Astrocyte of the hippocampus (primary cell): ENCODE results near the gene PPIL6.

Experiments used
- DNase-seq: peaks from one replicate; pipeline ENCODE4 v3.0.0; 2011; ENCODE audit warnings: low read depth, low spot score

Gene PPIL6

DNA sequence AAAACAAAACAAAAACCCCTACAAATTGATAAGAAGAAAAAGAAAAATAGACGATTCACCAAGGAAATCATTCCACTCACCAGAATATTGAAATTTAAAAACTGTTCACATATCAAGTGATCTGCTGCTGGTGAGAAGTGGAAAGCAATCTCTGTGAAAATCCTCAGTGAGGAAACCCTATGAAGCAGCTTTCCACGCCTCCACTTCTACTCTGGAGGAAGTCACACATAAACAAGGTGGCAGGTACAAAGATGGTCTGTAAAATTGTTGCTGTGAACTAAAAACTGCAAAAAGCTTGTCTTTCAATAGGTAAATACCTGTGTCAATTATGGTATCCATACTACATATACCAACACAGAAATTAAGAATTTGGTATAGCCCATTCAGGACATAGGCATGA, 76.7 kb downstream of the PPIL6 start:
- no peak for DNase-seq

DNA sequence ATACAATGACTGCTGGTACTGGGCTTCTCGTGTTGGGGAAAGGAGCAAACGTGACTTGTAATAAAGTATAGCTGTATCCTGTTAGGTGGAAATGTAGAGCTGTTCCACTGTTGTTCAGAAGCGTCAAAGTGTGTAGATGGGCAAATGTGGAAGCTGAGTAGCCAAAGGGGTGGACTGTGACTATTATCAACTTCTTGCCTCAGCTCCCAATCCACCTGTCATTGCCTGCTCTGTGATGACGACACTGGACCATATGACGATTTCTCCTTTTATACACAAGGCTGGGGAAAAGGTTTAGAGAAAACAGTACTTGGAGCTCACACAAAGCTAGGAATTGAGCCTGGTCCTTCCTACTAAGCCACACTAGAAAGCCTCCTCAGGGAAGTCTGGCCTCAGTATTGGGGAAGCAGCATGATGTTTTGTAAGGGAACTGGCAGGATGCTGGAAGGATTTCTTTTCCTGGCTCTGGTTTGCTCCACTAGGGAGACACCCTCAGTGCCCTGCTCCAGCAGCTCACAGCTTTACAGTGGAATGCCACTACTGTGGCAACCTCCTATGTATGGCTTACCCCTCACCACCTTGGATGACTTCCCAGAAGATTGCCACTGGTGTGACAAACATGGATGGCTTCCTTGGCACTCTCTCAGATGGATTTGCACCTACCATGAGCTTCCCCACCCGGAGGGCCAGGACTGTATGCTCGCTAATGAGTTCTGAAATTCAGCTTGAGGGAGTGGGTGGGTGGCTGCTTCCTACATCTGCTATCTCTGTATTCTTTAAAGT, 78.1 kb downstream of the PPIL6 start:
- DNase-seq: no peak

DNA sequence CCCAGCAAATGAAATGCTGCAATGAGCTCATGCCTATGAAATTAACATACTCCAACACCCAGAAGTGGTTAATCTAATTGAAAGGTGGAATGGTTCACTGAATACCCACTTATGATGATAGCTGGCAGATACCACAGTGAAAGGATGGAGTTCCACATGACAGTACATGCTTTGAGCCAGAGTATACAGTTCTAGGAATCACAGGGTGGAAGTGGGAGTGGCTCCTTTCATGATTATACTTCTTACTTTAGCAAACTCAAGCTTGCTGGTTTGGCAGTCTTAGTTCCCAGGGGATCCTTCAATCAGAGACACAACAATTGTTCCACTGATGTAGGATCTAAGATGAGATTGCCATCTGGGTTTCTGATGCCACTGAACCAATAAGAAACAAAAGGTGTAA, 79.6 kb downstream of the PPIL6 start:
- no peak for DNase-seq

DNA sequence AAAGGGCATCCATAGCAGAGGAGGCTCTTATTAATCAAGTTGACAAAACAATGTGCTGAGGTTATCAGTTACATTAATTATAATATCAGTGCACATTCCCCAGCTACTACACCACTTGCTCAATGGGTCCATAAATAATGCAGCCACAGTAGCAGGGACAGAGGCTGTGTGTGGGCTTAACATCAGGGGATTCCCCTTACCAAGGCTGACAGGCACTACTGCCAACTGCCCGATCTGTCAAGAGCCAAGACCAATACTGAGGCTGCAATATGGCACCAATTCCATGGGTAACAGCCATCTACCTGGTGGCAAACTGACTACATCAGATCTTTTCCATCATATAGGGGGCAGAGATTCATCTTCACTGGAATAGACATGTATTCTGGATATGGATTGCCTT, 80.1 kb downstream of the PPIL6 start:
- no peak for DNase-seq

DNA sequence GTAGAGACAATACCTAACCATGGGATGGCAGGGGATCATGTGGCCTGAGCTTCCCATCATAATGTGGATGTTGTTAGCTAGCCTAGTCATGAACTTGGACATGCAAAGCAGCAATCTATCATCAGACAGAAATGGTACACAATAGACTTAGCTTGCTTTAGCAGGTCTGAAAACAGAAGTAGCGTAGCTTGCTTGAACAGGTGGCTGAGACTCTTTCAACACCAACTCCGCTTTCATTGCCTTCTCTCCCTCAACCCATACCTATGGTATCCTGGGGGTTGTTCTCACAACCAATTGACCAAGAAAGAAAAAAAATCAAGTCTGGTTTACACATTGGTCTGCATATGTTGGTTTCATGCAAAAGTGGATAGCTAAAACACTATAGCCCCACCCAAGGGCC, 81.2 kb downstream of the PPIL6 start:
- DNase-seq: no peak

DNA sequence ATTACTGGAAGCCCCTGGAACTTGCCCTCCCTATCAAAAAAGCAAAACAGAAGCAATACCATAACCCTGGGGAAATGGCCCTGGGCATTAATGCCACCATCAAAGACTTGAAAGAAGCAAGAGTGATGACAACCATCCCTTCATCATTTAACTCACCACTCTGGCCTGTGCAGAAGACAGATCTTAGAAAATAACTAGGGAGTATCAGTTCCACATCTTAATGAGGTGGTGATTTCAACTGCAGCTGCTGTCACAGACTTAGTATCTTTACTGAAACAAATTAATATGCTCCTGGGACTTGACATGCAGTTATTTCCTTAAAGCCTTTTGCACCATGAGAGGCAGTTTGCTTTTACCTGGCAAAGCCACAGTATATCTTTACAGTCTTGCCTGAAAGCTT, 82.2 kb downstream of the PPIL6 start:
- no peak for DNase-seq

DNA sequence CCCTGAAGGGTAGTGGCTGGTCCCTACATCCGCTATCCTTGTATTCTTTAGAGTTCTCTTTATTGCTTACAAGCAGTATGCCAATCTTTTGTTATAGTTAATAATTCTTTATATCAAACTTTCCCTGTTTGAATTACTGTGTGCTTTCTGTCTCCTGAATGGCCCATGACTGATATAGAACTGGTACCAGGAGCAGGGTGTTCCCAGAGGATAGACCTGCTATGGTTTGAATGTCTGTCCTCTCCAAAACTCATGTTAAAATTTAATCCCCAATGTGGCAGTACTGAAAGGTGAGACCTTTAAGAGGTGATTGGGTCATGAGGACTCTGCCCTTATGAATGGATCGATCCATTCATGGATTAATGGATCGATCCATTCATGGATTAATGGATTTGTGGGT, 84.2 kb downstream of the PPIL6 start:
- DNase-seq: no peak

DNA sequence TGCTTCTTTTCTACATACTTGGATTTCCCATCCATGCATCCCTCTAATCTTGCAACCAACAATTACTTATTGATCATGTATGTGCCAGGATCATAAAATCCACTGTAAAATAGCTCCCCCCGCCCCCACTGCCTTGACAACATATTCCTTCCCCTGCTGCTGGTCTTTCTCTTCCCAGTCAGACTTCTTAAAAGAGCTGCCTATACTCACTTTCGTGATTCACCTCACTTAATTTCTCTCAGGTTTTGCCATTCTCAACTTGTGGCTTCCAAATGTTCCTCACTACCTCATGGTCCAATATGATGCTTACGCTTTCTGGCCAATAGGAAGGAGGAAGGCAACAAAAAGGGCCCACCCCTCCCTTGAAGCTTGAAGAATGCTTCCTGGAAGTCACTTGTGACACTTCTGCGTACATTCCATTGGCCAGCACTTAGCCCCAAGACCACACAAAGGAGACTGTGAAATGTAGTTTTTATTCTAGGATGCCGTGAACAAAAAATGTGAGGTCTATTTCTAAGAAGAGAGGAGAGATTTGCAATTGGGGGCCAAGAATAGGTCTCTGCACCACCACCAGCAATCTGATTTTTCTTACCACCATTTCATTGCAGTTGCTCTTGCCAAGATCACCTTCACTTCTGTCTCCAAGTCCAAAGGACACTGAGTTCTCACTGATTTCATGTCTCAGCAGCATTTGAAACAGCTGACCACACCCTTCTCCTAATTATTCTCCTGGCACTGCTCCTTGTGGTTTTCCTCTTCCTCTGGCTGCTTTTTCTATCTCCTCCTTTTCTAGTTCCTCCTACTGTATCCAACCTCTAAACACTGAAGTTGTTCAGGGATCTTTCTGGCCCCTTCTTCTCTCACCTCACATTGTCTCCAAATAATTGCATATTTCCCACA, 88.9 kb downstream of the PPIL6 start:
- no peak for DNase-seq

DNA sequence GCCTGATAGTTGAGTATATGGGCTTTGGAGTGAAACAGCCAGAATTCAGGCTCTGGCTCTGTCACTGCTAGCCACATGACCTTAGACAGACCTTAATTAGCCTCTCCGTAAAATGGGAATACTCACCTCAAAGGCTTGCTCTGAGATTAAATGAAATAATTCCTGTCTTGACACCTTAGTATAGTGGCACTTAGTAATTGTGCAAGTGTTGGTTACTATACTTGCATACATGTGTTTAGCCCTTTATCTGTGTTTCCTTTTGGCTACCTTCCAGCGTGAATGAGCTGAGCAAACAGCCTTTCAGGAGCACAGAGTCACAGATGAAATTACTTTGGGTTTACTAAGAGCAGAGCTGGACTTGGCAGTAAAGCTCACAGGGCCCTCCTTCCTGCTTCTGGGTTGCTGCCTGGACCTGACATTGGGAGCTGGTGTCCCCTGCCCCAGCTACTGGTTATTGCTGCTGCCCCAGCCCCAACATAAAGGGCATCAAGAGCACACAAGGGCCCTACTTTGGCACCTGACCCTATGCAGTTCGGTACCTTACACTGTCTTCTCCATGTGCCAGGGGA, 90.9 kb downstream of the PPIL6 start:
- peak; percentile 47 for DNase-seq

DNA sequence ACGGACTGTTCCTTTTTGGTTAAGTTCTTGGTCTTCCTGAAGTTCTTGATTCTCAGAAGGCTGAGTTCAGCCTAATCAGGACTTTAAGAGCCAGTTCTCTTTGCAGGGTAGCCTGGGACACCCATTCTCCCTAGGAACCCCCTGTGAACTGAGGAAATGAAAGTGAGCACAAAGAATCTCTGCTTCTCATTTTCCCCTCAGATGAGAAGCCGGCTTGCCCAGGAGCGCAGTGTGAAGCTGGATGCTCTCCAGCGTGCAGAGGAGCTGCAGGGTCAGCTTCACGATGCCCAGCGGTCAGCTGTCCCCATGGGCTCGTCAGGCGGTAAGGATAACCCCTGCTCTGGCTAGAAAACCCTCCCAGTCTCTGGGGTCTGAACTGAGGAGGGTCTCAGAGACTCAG, 92.2 kb downstream of the PPIL6 start:
- DNase-seq: no peak

DNA sequence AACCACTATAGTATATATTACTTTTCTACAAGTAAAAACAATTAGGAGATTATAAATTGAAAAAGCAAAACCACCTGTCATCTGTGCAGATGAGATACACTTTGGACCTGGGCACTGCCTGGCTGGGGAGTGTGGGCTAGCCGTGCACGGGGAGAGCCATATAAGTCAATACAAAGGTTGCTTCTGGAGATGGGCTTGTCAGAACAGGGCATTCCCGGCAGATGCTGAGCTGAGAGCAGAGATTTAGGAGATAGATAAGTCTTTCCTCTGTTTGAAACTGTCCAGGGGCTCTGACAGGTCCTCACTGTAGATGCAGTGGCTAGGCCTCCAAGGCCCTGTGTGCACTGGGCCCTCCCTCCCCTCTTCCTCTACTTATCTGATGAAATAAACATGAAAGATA, 92.6 kb downstream of the PPIL6 start:
- no peak for DNase-seq

DNA sequence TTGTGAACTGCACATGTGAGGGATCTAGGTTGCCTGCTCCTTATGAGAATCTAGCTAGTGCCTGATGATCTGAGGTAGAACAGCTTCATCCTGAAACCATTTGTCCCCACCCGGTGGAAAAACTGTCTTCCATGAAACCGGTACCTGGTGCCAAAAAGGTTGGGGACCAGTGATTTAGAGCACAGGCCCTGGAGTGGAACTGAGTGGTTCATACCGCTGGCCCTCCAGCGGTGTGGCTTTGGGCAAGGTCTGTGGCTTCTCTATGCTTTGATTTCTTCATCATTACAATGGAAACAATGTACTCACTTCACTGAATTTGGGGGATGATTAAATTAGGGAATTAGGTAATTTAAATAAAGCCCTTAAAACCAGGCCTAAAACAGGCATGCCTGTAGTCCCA, 94.4 kb downstream of the PPIL6 start:
- DNase-seq: no peak

DNA sequence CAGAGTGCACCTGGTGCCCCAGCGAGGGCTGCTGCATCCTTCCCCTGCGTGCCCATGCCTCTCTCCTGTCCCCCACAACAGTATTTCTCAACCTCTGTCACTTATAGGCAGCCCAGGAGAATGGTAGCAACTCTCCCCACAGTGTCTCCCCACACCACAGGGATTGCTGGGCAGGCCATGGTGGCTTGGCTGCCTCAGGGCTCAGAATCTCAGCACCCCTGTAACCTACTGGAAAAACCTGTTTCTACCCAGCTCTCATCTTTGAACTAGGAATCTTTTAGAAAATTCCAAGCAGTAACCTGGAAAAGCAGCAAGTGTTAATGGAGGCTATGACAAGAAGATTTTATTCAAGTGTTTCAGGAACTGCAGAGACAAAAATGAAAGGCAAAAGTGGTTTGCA, 96.2 kb downstream of the PPIL6 start:
- no peak for DNase-seq

DNA sequence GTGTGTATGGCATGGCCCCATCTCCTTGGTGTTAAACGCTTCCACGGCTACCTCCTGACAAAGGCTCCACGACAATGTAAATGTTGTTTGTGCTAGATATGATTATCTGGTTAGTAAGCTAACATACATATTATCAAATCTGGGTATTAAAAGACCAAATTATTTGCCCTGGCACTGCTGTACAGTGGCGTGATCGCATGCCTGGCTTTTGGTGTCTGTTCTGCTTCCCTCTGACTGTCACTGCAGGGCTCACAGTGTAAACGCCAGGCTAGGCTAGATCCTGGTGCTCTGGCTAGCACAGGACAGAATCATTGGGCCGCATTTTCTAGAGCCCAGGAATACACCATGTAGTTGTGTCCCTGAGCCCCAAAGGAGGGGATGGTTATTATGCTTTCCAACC, 96.9 kb downstream of the PPIL6 start:
- DNase-seq: no peak

DNA sequence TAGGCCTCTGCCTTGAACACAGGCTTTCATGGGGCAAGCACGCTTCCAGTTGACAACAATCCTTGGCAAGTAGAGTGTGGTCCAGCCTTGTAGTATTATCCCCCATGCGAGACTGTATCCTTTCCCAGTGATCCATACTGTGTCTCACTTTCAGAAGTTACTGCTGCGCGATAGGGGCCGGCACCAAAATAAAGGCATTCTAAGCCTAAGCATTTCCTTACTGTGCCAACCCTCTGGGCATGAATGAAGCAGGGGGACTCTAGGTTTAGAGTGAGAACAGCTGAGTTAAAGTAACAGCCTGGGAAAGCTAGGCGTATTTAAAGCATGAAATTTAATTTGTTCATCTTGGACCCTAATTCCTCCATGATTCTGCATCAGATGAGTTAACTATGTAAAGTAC, 97.5 kb downstream of the PPIL6 start:
- no peak for DNase-seq

DNA sequence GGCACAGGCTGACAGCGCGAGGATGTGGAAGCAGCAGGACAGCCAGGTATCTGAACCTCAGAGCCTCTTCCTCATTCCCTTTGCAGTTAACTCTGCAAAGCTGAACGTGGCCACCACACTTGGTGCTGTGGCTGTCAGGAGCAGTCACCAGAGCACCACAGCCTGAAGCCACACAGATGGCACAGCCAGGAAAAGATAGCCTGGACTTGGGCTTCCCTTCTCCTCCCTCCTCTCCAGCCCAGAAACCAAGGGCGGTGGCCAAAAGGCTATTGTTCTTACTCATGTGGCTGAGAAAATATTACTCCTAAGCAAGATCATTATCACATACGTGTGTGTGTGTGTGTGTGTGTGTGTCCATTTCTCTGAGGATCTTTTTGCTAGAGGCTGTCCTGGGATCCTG, 97.9 kb downstream of the PPIL6 start:
- no peak for DNase-seq

DNA sequence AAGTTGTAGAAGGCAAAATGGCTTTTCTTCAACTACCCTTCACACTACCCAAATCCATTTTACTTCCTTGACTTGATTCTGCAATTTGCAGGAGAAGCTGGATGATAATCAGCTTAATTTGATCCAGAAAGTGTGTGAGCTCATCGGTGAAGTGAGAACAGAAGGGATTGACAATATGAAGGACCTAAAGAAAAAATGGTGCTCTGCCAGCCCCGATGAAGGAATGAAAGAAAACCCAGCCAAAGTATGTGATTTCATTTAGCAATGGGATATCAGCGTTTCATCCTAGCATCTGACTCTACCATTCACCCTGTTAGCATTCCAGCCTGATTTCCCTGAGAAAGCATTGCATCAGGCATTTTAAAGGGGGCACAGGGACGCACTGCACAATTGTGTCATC, 99.6 kb downstream of the PPIL6 start:
- no peak for DNase-seq
